ENCODE data around the gene SEMA5A. TPM values are rescaled to one million over a fixed set of nuclear protein-coding genes. Genes with fewer than 3 reads are reported as not detected.

Gene SEMA5A
- polyA plus RNA-seq, 1 of the 3 experiments (the other 2 are of a cell fraction), result 0.58 TPM

DNA sequence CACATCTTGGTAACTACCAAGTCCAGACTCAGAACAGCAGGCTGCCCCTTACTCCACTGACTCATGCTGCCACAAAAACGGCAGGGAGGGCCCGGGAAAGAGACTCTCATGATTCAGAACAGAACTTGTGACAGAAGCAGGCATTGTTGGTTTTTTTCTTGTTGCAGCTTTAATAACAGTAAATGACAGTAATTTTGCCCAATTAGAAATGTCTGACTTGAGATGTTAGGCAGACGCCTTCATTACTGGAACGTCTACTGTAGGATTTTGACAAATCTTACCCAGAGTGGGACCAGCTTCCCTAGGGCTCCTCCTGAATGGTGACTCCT is 77.9 kb downstream of the SEMA5A start (continued):
- TF ChIP-seq YY1 (IDR thresholded peaks at IDR 0.05; ENCODE audit: low read depth), result no peak
- TF ChIP-seq MXI1 (IDR thresholded peaks at IDR 0.05; ENCODE audit: low read depth, low read length), result no peak
- peak; percentile 47; the same call in 1 of the 2 replicates for TF ChIP-seq JUND (IDR thresholded peaks at IDR 0.05)
- TF ChIP-seq POLR2AphosphoS5 (IDR thresholded peaks at IDR 0.05; ENCODE audit: low read depth, low read length), result no peak
- no peak for TF ChIP-seq NFIC (IDR thresholded peaks at IDR 0.05; ENCODE audit: borderline replicate concordance)
- TF ChIP-seq ZBTB33 (IDR thresholded peaks at IDR 0.05; ENCODE audit: borderline replicate concordance, low read depth), result no peak
- TF ChIP-seq, protein P1, sequence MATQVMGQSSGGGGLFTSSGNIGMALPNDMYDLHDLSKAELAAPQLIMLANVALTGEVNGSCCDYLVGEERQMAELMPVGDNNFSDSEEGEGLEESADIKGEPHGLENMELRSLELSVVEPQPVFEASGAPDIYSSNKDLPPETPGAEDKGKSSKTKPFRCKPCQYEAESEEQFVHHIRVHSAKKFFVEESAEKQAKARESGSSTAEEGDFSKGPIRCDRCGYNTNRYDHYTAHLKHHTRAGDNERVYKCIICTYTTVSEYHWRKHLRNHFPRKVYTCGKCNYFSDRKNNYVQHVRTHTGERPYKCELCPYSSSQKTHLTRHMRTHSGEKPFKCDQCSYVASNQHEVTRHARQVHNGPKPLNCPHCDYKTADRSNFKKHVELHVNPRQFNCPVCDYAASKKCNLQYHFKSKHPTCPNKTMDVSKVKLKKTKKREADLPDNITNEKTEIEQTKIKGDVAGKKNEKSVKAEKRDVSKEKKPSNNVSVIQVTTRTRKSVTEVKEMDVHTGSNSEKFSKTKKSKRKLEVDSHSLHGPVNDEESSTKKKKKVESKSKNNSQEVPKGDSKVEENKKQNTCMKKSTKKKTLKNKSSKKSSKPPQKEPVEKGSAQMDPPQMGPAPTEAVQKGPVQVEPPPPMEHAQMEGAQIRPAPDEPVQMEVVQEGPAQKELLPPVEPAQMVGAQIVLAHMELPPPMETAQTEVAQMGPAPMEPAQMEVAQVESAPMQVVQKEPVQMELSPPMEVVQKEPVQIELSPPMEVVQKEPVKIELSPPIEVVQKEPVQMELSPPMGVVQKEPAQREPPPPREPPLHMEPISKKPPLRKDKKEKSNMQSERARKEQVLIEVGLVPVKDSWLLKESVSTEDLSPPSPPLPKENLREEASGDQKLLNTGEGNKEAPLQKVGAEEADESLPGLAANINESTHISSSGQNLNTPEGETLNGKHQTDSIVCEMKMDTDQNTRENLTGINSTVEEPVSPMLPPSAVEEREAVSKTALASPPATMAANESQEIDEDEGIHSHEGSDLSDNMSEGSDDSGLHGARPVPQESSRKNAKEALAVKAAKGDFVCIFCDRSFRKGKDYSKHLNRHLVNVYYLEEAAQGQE (IDR thresholded peaks at IDR 0.05; ENCODE audit: low read depth, low read length), result no peak
- no peak for TF ChIP-seq SIN3A (IDR thresholded peaks at IDR 0.05; ENCODE audit: borderline replicate concordance, low read depth, low read length)
- TF ChIP-seq RCOR1 (IDR thresholded peaks at IDR 0.05; ENCODE audit: low read length), result no peak
- TF ChIP-seq MEF2A (IDR thresholded peaks at IDR 0.05; ENCODE audit: borderline replicate concordance, low read depth), result no peak
- TF ChIP-seq EP300 (IDR thresholded peaks at IDR 0.05; ENCODE audit: borderline replicate concordance in 1 of 2, low read depth in 1 of 2, low read length in 1 of 2), result peak; percentile 32 to 61; a peak in 2 of 4 replicates
- peak; percentile 52 for TF ChIP-seq FOSL2 (IDR thresholded peaks at IDR 0.05; ENCODE audit: borderline replicate concordance, low read depth)
- no peak for TF ChIP-seq CHD2 (IDR thresholded peaks at IDR 0.05; ENCODE audit: low read length, partially characterized antibody)
- TF ChIP-seq CTCF (IDR thresholded peaks at IDR 0.05), result no peak
- no peak for TF ChIP-seq RXRA (IDR thresholded peaks at IDR 0.05; ENCODE audit: borderline replicate concordance, low read depth)
- no peak for TF ChIP-seq RFX5 (IDR thresholded peaks at IDR 0.05; ENCODE audit: low read length)
